Sigmoid colon (tissue), 4 donors: ENCODE measurements around the gene GARNL3.

ENCODE experiments used
- CTCF ChIP-seq, 4 experiments: fragments of 450-650 bp in 3 of 4; fragments of 200-600 bp in 1 of 4; IDR thresholded peaks; one replicate each; pipeline ENCODE4 v1.5.1; 2016 to 2019; ENCODE audit warnings: antibody characterized with exemption in 4 of 4, mild to moderate bottlenecking in 3 of 4, moderate library complexity in 2 of 4
- EP300 ChIP-seq, 4 donors: sonication (generic); formaldehyde crosslinking; IDR thresholded peaks; one replicate each; pipeline ENCODE4 v1.6.1; 2017; ENCODE audit warnings: antibody characterized with exemption in 4 of 4
- POLR2A ChIP-seq, 2 donors: fragments of 450-650 bp; IDR thresholded peaks; one replicate each; pipeline ENCODE4 v1.6.1; 2016; ENCODE audit warnings: antibody characterized with exemption in 2 of 2, mild to moderate bottlenecking in 2 of 2, moderate library complexity in 2 of 2
- POLR2AphosphoS5 ChIP-seq, 4 donors: sonication (generic); formaldehyde crosslinking; IDR thresholded peaks; one replicate each; pipeline ENCODE4 v1.6.1; 2017; ENCODE audit warnings: antibody characterized with exemption in 4 of 4

- TF ChIP-seq CTCF (IDR thresholded peaks at IDR 0.05): no peak
- TF ChIP-seq POLR2AphosphoS5 (IDR thresholded peaks at IDR 0.05): no peak
- TF ChIP-seq POLR2A (IDR thresholded peaks at IDR 0.05): no peak
- no peak for TF ChIP-seq EP300 (IDR thresholded peaks at IDR 0.05)
Observed at GRCh38 chr9:127319366-127320114, 55.0 kb downstream of the GARNL3 start.
